NCI-H1417 (cell line): Measurements from ENCODE around the gene MNS1.
"Not testable (repeated sequence)": the region's sequence is repeated elsewhere in the genome, so short reads cannot be mapped to it uniquely, and the experiment has no call there.

ENCODE experiments used
- DNase-seq, 3 experiments: peaks; one replicate each; lab custom pipeline; 2025; lab: John Stamatoyannopoulos, UW

The MNS1 gene, protein sequence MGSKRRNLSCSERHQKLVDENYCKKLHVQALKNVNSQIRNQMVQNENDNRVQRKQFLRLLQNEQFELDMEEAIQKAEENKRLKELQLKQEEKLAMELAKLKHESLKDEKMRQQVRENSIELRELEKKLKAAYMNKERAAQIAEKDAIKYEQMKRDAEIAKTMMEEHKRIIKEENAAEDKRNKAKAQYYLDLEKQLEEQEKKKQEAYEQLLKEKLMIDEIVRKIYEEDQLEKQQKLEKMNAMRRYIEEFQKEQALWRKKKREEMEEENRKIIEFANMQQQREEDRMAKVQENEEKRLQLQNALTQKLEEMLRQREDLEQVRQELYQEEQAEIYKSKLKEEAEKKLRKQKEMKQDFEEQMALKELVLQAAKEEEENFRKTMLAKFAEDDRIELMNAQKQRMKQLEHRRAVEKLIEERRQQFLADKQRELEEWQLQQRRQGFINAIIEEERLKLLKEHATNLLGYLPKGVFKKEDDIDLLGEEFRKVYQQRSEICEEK

GRCh38 chr15:56464893-56465520 lies at the start of gene MNS1:
MNS1 (minus strand) TSS chr15:56465137; CDS start chr15:56464972, 165 bp downstream.
- DNase-seq, result peak; percentile 91 to 99 (median 98)

DNA sequence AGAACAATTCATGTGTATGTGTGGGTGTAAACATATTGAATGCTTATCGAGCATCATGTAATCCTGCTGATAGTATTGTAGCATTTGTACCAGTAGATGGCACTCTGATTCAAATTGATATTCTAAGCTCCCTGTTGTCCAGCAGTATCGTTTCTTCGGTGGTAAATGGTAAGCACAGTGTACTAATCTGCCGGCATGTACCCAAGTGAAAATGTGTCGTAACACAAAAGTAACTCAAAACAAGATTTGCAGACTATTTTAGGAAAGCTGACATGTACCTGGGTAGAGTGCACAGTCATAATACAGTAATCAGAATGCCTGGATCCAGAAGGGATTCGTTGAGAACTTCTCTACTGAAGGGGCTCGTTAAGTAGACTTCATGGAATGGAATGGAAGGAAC lies 31.7 kb upstream of the MNS1 start:
- DNase-seq, result peak; percentile 38 to 93 (median 63)

DNA sequence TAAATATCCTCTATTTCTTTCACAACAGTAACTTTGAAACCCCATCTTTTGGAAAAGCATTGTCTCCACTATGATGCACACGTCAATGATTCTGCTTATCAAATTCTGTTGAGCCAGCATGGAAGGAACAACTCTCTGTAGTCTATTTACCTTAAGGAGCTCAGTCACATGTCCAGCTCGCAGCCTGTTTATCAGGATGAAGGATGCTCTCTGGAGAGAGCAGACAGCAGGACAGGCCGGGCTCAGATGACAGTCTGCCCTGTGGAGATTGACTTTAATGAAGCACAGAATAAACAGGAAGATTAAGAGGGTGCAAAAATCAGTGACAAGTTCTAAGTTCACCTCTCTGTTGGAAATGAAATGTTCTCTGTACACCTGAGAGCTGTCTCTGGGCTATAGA lies 30.6 kb upstream of the MNS1 start:
- DNase-seq, result peak in 1 of 3 experiments; percentile 34

DNA sequence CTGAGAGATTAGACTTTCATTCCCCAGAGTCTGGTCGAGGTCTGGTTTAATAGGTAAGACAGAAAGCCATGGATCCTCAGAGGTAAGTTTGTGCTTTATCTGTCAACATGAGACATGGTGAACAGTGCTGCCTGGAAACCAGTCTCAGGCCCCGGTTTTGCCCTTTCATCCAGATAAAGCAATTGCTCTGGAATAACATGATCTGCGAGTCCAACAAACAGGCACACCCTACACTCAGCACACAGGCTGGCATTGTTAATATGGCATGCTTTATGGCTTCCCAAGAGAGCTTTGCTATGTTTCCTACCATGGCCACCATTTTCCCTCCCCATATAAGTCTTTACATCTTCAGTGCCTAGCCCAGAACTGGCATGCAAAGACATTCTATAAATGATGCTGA lies 30.1 kb upstream of the MNS1 start:
- DNase-seq, result peak in 1 of 3 experiments; percentile 34

- peak in 1 of 3 experiments; percentile 24 for DNase-seq
These were observed 28.0 kb upstream of the MNS1 start for GRCh38 chr15:56492791-56493555.

GRCh38 chr15:56492236-56492635 lies 27.3 kb upstream of the MNS1 start:
- no peak for DNase-seq

DNA sequence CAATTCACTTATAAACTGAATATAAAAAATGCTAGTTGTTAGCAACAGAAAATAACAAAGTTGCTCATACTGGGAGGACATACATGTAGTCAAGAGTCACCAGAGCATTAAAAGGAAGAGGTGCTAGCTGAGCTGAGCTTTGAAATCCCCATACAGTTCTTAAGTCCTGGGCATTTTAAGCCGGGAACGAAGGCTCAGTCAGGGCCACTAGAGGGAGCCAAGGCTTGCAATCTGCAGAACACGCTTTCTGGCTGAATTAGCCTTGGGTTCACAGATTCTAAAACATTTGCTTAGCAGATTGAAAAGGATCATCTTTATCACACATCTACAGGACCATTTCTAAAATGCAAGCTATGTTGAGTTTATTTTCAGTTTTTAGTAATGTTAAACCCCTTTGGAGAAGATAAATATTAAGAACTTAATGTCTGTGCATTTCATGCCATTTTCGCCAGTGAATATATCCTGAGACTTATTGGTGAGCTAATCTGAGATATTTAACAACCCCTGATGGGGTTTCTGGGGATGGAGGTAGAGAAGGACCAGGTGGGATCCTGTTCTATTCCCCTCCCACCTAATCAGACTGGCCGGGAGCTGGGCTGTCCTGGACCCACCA lies 26.3 kb upstream of the MNS1 start:
- DNase-seq, result peak; percentile 65 to 90 (median 66)

DNA sequence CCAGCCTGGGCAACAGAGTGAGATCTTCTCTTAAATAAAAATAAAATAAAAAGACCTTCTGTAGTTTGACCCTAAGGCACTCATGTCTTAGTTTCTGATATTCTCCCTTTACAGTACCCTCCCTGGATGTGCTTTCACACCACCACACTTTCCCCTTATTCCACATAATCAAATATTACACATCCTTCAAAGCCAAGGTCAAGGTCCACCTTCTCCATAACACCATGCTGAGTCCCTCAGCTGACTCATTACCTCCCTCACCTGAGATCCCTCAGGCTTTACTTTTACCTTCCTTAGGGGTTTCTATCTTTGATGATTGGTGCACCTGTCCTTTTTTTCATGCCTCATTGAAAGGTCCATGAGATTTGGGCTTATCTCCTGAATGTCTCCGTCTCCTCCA lies 25.5 kb upstream of the MNS1 start:
- no peak for DNase-seq

- not testable (repeated sequence) for DNase-seq
These were observed 21.3 kb upstream of the MNS1 start for GRCh38 chr15:56486206-56486605.

DNA sequence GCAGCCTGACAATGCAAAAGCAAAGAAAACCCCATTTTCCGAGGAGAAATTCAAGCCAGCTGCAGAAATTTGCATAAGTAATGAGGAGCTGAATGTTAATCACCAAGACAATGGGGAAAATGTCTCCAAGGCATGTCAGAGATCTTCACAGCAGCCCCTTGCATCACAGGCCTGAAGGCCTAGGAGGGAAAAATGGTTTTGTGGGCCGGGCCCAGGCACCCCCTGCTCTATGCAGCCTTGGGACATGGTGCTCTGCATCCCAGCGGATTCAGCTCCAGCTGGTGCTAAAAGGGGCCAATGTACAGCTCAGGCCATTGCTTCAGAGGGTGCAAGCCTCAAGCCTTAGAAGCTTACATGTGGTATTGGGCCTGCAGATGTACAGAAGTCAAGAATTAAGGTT lies 20.5 kb upstream of the MNS1 start:
- not testable (repeated sequence) for DNase-seq

DNA sequence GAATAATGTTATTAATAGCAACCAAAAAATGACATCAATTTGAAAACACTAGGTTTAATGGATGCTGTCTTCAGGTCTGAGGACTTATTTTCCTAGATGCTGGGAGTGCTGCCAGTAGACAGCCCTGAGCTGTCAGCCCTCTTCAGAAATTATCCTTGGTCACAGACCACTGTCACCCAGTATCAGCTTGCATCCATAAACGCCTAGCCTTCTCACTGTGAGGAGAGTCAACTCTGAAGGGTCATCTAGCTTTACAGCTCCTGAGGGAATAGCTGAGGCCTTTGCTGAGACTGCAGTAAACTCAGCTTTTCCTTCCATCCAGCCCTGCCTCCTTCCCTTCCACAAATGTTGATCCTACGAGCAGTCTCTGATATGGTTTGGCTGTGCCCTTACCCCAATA lies 19.4 kb upstream of the MNS1 start:
- peak in 1 of 3 experiments; percentile 72 for DNase-seq

DNA sequence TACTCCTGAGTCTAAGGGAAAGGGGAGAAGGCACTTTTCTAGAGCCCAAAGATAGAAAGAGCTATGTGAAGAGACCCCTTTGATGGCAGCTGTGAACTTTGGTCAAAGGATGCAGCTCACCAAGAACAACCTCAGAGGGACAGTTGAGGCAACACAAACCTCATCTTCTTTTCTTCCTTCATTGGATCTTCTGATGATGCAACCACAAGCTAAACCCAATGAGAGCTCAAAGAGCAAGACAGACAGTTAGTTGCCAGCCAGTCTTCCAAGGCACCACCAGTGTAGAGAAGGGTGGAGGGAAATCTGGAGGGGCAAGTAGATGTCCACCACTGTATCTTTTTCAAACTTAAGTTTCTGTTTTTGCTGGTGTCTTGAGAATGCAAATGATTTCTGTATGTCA lies 10.4 kb upstream of the MNS1 start:
- no peak for DNase-seq

- DNase-seq, result no peak
These were observed 8.1 kb upstream of the MNS1 start for GRCh38 chr15:56473017-56473416.

GRCh38 chr15:56472278-56472677 lies 7.3 kb upstream of the MNS1 start:
- no peak for DNase-seq

DNA sequence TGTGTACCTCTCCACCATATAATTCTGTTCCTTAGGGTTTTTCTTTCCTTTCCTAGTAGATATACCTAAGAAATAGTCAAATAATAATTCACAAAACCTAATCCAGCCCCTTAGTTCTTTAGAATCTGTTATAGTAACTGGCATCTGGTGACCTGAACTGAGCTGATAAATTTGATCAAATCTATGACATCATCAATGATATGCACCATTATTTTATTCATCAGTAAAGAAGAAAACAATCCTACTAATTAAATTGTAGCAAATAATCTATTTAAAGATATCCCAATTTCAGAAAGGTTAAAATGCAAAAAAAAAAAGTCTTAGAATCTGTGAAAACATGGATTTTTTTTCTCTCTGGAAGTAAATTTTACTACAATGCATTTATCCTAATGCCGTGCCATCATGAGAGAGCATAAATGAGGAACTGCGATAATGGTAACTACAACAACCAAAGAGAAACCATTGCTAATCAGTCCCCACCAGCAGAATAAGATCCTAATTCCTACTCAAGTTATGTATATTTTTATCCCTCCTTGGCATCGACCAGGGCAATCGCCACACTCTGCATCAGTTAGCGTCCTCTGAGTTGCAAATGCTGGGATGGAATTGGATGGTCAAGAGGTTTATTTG lies 6.6 kb upstream of the MNS1 start:
- DNase-seq, result no peak

DNA sequence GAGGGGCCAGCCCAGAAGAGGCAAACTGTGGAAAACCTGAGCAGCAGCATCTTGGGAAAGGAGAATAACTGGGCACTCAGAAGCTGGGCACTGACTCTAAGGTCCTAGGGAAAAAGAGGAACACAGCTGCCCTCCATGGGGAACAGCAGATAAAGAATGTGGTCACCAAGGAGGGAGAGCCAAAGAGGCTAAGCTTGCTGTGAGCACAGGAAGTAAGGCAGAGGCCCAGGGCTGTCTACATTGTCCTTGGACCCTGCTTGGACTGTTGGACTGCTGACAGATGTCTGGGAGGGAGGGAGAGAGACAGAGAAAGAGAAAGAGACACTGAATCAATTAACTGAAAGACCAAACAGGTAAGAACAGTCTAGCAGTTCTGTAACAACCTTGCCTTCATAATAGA lies 4.5 kb upstream of the MNS1 start:
- DNase-seq, result peak in 1 of 3 experiments; percentile 11

GRCh38 chr15:56468401-56468800 lies 3.5 kb upstream of the MNS1 start:
- DNase-seq, result peak in 1 of 3 experiments; percentile 71

DNA sequence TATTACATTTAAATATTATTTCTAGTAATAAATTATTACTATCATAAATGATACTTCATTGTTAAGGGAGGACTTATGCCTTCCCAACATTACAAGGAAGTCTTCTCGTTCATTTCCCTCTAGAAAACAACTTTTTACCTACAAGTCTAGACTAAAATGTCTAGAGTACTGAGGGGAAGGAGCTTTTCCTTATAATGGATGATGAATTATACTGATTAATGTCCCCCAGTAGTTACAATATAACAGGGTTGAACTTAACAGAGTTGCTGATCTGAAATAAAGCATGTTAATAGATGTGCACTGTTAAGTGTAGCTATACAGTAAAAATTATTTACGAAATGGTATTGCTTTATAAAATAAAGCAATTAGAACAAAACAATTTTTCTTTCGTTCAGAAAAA lies 2.7 kb upstream of the MNS1 start:
- no peak for DNase-seq

GRCh38 chr15:56460947-56461346 lies 4.0 kb downstream of the MNS1 start:
- DNase-seq, result no peak

DNA sequence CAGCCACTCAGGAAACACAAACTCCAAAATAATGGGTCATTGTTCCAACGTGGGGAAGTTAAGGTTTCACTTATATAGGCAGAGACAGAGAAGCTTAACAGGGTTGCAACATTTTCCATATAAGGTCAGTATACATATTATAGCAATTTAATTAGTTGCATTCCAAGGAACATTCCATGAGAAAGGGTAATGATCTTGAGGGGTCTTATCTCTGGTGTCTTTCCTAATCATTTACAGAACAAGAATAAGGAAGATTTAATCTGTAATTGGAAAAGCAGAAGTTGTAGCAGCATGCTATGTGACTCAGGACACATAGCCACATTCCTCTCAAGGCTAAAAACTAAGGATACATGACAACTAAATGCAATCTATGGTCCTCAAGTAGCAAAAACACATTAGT lies 4.9 kb downstream of the MNS1 start:
- no peak for DNase-seq

DNA sequence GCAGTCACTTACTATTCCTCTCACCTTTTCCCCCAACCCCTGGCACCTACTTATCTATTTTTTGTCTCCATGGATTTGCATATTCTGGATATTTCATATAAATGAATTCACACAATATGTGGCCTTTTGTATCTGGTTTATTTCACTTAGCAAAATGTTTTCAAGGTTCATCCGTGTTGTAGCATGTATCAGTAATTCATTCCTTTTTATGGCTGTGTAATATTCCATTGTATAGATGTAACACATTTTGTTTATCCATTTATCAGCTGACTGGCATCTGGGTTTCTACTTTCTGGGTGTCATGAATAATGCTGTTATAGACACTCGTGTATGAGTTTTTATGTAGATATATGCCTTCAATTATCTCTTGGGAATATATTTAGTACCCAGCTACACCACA lies 5.8 kb downstream of the MNS1 start:
- no peak for DNase-seq

DNA sequence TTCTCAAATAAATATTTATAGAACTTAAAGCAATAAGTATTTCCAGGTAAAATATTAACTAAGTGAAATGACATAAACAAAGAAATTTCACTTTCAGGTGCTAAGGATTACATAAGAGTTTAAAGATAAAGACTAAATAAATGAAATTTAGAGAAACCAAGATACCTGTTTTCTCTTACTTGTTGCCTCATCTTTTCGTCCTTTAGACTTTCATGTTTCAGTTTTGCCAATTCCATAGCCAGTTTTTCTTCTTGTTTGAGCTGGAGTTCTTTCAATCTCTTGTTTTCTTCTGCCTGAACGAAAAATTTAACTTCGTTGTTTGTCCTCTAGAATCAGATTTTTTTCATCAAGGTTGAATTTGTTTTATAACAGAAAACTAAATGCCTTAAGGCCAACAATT lies 8.7 kb downstream of the MNS1 start:
- no peak for DNase-seq
